ENCODE measurements around the gene FIGNL2.

The FIGNL2 gene

GRCh38 chr12:51823875-51824565, 24.5 kb downstream of the FIGNL2 start:
- Histone ChIP-seq H3K36me3 (ENCODE audit: low read depth) (no peaks in the 10 kb centered on the region), H3K9me3 (ENCODE audit: severe bottlenecking) (no peaks in the 10 kb centered on the region), H3K4me1 (ENCODE audit: insufficient read depth, poor library complexity, severe bottlenecking) (peaks cover 8% of the 10 kb centered on the region), H3K27ac (ENCODE audit: poor library complexity, severe bottlenecking) (no peak overlapping the region), H3K4me3 (ENCODE audit: severe bottlenecking) (no peak overlapping the region), H3K27me3 (ENCODE audit: insufficient read depth, poor library complexity, severe bottlenecking) (no peaks in the 10 kb centered on the region)
- peak; percentile 75 for TF ChIP-seq CTCF (IDR thresholded peaks at IDR 0.05; ENCODE audit: poor library complexity, severe bottlenecking)
- no peak for DNase-seq (ENCODE audit: low spot score)
- ATAC-seq (ENCODE audit: low read depth): peak; percentile 49

- H3K9me3 ChIP-seq (ENCODE audit: severe bottlenecking): no peaks in the 10 kb centered on the region
- H3K27ac ChIP-seq (ENCODE audit: poor library complexity, severe bottlenecking): no peak overlapping the region
- no peaks in the 10 kb centered on the region for H3K27me3 ChIP-seq (ENCODE audit: insufficient read depth, poor library complexity, severe bottlenecking)
- no peak for TF ChIP-seq CTCF (IDR thresholded peaks at IDR 0.05; ENCODE audit: poor library complexity, severe bottlenecking)
- H3K36me3 ChIP-seq (ENCODE audit: low read depth): no peaks in the 10 kb centered on the region
- ATAC-seq (ENCODE audit: low read depth) (no peak), DNase-seq (ENCODE audit: low spot score) (no peak)
- H3K4me3 ChIP-seq (ENCODE audit: severe bottlenecking): no peak overlapping the region
- H3K4me1 ChIP-seq (ENCODE audit: insufficient read depth, poor library complexity, severe bottlenecking): peaks cover 4% of the 10 kb centered on the region
Measured at GRCh38 chr12:51822956-51823355, 25.6 kb downstream of the FIGNL2 start.

- no peak for DNase-seq (ENCODE audit: low spot score)
- Histone ChIP-seq H3K4me3 (ENCODE audit: severe bottlenecking) (peak overlapping the region; percentile 85), H3K27me3 (ENCODE audit: insufficient read depth, poor library complexity, severe bottlenecking) (no peaks in the 10 kb centered on the region), H3K36me3 (ENCODE audit: low read depth) (no peaks in the 10 kb centered on the region), H3K27ac (ENCODE audit: poor library complexity, severe bottlenecking) (no peak overlapping the region), H3K4me1 (ENCODE audit: insufficient read depth, poor library complexity, severe bottlenecking) (no peaks in the 10 kb centered on the region), H3K9me3 (ENCODE audit: severe bottlenecking) (no peaks in the 10 kb centered on the region)
- no peak for ATAC-seq (ENCODE audit: low read depth)
- TF ChIP-seq CTCF (IDR thresholded peaks at IDR 0.05; ENCODE audit: poor library complexity, severe bottlenecking): no peak
Measured at GRCh38 chr12:51822261-51822616, 26.3 kb downstream of the FIGNL2 start.

- H3K36me3 ChIP-seq (ENCODE audit: low read depth): no peaks in the 10 kb centered on the region
- no peaks in the 10 kb centered on the region for H3K9me3 ChIP-seq (ENCODE audit: severe bottlenecking)
- no peak for DNase-seq (ENCODE audit: low spot score)
- no peaks in the 10 kb centered on the region for H3K27me3 ChIP-seq (ENCODE audit: insufficient read depth, poor library complexity, severe bottlenecking)
- peak; percentile 11; the same call in 2 of the 3 replicates for ATAC-seq (ENCODE audit: low read depth)
- H3K4me1 ChIP-seq (ENCODE audit: insufficient read depth, poor library complexity, severe bottlenecking): no peaks in the 10 kb centered on the region
- peak overlapping the region; percentile 47 for H3K27ac ChIP-seq (ENCODE audit: poor library complexity, severe bottlenecking)
- H3K4me3 ChIP-seq (ENCODE audit: severe bottlenecking): peak overlapping the region; percentile 85
- no peak for TF ChIP-seq CTCF (IDR thresholded peaks at IDR 0.05; ENCODE audit: poor library complexity, severe bottlenecking)
Measured at GRCh38 chr12:51821440-51822260, 26.9 kb downstream of the FIGNL2 start.

Measured in RWPE2 (cell line).